ENCODE data around the gene ASTE1.
A peak's percentile ranks its signal among the peaks of the same experiment; 100 is the strongest.
"Not testable (repeated sequence)": the region's sequence is repeated elsewhere in the genome, so short reads cannot be mapped to it uniquely, and the experiment has no call there.

ASTE1 gene

GRCh38 chr3:131026321-131027151 is at the start of gene ASTE1, which contains the start of gene NEK11:
Gene ASTE1, minus strand, starts transcription at chr3:131026825. Its CDS starts 1,519 bp downstream, at chr3:131025306.
Gene NEK11, plus strand, starts transcription at chr3:131026877. Its CDS starts 2,832 bp downstream, at chr3:131029709.
- peak; percentile 41 for DNase-seq

GRCh38 chr3:131075632-131076328 is 49.2 kb upstream of the ASTE1 start:
- no peak for DNase-seq

- no peak for DNase-seq
Measured at GRCh38 chr3:131072845-131073244, 46.2 kb upstream of the ASTE1 start.

- DNase-seq: no peak
Measured at GRCh38 chr3:131072099-131072559, 45.5 kb upstream of the ASTE1 start.

GRCh38 chr3:131067983-131068382 is 41.4 kb upstream of the ASTE1 start:
- no peak for DNase-seq

- DNase-seq: no peak
Measured at GRCh38 chr3:131053043-131053859, 26.6 kb upstream of the ASTE1 start.

GRCh38 chr3:131050001-131050400 is 23.4 kb upstream of the ASTE1 start:
- DNase-seq: no peak

GRCh38 chr3:131048030-131048429 is 21.4 kb upstream of the ASTE1 start:
- DNase-seq: no peak

- no peak for DNase-seq
Measured at GRCh38 chr3:131047582-131047981, 21.0 kb upstream of the ASTE1 start.

- DNase-seq: not testable (repeated sequence)
Measured at GRCh38 chr3:131042271-131042985, 15.8 kb upstream of the ASTE1 start.

GRCh38 chr3:131038326-131038725 is 11.7 kb upstream of the ASTE1 start:
- no peak for DNase-seq

GRCh38 chr3:131036986-131037385 is 10.4 kb upstream of the ASTE1 start:
- no peak for DNase-seq

GRCh38 chr3:131036200-131036816 is 9.7 kb upstream of the ASTE1 start:
- no peak for DNase-seq

GRCh38 chr3:131033480-131034080 is 7.0 kb upstream of the ASTE1 start:
- no peak for DNase-seq

- no peak for DNase-seq
Measured at GRCh38 chr3:131031660-131032059, 5.0 kb upstream of the ASTE1 start.

GRCh38 chr3:131028844-131029243 is 2.2 kb upstream of the ASTE1 start:
- DNase-seq: no peak

- no peak for DNase-seq
Measured at GRCh38 chr3:131025539-131025938, 1.1 kb downstream of the ASTE1 start.

GRCh38 chr3:131020122-131020693 is 6.4 kb downstream of the ASTE1 start:
- peak; percentile 24 for DNase-seq

GRCh38 chr3:131018970-131019369 is 7.7 kb downstream of the ASTE1 start:
- DNase-seq: no peak

GRCh38 chr3:131009698-131010097 is 16.9 kb downstream of the ASTE1 start:
- DNase-seq: no peak

- DNase-seq: no peak
Measured at GRCh38 chr3:131008326-131008725, 18.3 kb downstream of the ASTE1 start.

Measured in SIG-M5 (cell line).